Parathyroid adenoma (tissue), 2 donors: ENCODE measurements around the gene CAMK1G.

Experiments
- H2AFZ ChIP-seq: fragments of 300-600 bp; sonication (generic); one replicate; pipeline ENCODE4 v1.7.0; 2017; ENCODE audit warnings: antibody characterized with exemption, mild to moderate bottlenecking
- H3K27ac ChIP-seq: fragments of 300-600 bp; sonication (generic); one replicate; pipeline ENCODE4 v1.7.0; 2017
- H3K27me3 ChIP-seq: fragments of 300-600 bp; sonication (generic); one replicate; pipeline ENCODE4 v1.7.0; 2017; ENCODE audit warnings: low read length; ENCODE audit not compliant: control insufficient read depth, insufficient read depth
- H3K36me3 ChIP-seq: fragments of 300-600 bp; sonication (generic); one replicate; pipeline ENCODE4 v1.7.0; 2017; ENCODE audit warnings: low read length; ENCODE audit not compliant: control insufficient read depth, insufficient read depth
- H3K4me1 ChIP-seq: fragments of 300-600 bp; sonication (generic); one replicate; pipeline ENCODE4 v1.7.0; 2017; ENCODE audit warnings: control low read depth
- H3K4me2 ChIP-seq: fragments of 300-600 bp; sonication (generic); one replicate; pipeline ENCODE4 v1.7.0; 2017; ENCODE audit warnings: low read length
- H3K4me3 ChIP-seq: fragments of 300-600 bp; sonication (generic); one replicate; pipeline ENCODE4 v1.7.0; 2017; ENCODE audit warnings: low read depth, low read length
- H3K79me2 ChIP-seq: fragments of 300-600 bp; sonication (generic); one replicate; pipeline ENCODE4 v1.7.0; 2017; ENCODE audit warnings: control low read depth
- H3K9ac ChIP-seq: fragments of 300-600 bp; sonication (generic); one replicate; pipeline ENCODE4 v1.7.0; 2017; ENCODE audit warnings: mild to moderate bottlenecking
- H3K9me3 ChIP-seq: fragments of 300-600 bp; sonication (generic); one replicate; pipeline ENCODE4 v1.7.0; 2017; ENCODE audit warnings: low read length; ENCODE audit not compliant: control insufficient read depth
- CTCF ChIP-seq: fragments of 300-600 bp; sonication (generic); IDR thresholded peaks from one replicate; pipeline ENCODE4 v1.7.0; 2017; ENCODE audit warnings: antibody characterized with exemption, mild to moderate bottlenecking
- donor health status: primary hyperparathyroidism.

CAMK1G gene

GRCh38 chr1:209594440-209594839, 10.9 kb downstream of the CAMK1G start:
- H3K79me2 ChIP-seq, result no peaks in the 10 kb centered on the region
- H3K4me2 ChIP-seq, result no peak overlapping the region
- H3K9ac ChIP-seq, result no peak overlapping the region
- no peak overlapping the region for H3K4me3 ChIP-seq
- H2AFZ ChIP-seq, result no peak overlapping the region
- H3K27me3 ChIP-seq, result no peaks in the 10 kb centered on the region
- no peak overlapping the region for H3K27ac ChIP-seq
- H3K4me1 ChIP-seq, result no peaks in the 10 kb centered on the region
- no peak for TF ChIP-seq CTCF
- H3K36me3 ChIP-seq, result no peaks in the 10 kb centered on the region
- no peaks in the 10 kb centered on the region for H3K9me3 ChIP-seq

- Histone ChIP-seq H3K9me3 (no peaks in the 10 kb centered on the region), H3K4me1 (no peaks in the 10 kb centered on the region), H3K4me3 (no peak overlapping the region), H3K27ac (no peak overlapping the region), H3K27me3 (no peaks in the 10 kb centered on the region), H2AFZ (no peak overlapping the region), H3K9ac (no peak overlapping the region), H3K4me2 (no peak overlapping the region), H3K79me2 (no peaks in the 10 kb centered on the region), H3K36me3 (no peaks in the 10 kb centered on the region)
- TF ChIP-seq CTCF, result no peak
These were observed 11.5 kb downstream of the CAMK1G start for GRCh38 chr1:209595028-209595427.

GRCh38 chr1:209595599-209596285, 12.2 kb downstream of the CAMK1G start:
- Histone ChIP-seq H3K9me3 (no peaks in the 10 kb centered on the region), H3K4me3 (no peak overlapping the region), H3K4me1 (no peaks in the 10 kb centered on the region), H3K9ac (no peak overlapping the region), H3K79me2 (no peaks in the 10 kb centered on the region), H3K27me3 (no peaks in the 10 kb centered on the region), H2AFZ (no peak overlapping the region), H3K4me2 (no peak overlapping the region), H3K27ac (no peak overlapping the region), H3K36me3 (no peaks in the 10 kb centered on the region)
- no peak for TF ChIP-seq CTCF

GRCh38 chr1:209597499-209597898, 14.0 kb downstream of the CAMK1G start:
- no peak for TF ChIP-seq CTCF
- H3K27ac ChIP-seq, result no peak overlapping the region
- H3K36me3 ChIP-seq, result no peaks in the 10 kb centered on the region
- H3K27me3 ChIP-seq, result no peaks in the 10 kb centered on the region
- H2AFZ ChIP-seq, result no peak overlapping the region
- H3K4me2 ChIP-seq, result no peak overlapping the region
- no peaks in the 10 kb centered on the region for H3K9me3 ChIP-seq
- no peaks in the 10 kb centered on the region for H3K79me2 ChIP-seq
- H3K4me3 ChIP-seq, result no peak overlapping the region
- H3K9ac ChIP-seq, result no peak overlapping the region
- no peaks in the 10 kb centered on the region for H3K4me1 ChIP-seq

GRCh38 chr1:209598227-209598626, 14.7 kb downstream of the CAMK1G start:
- no peak for TF ChIP-seq CTCF
- no peaks in the 10 kb centered on the region for H3K27me3 ChIP-seq
- H3K9ac ChIP-seq, result no peak overlapping the region
- no peak overlapping the region for H2AFZ ChIP-seq
- no peaks in the 10 kb centered on the region for H3K4me1 ChIP-seq
- H3K9me3 ChIP-seq, result no peaks in the 10 kb centered on the region
- H3K4me3 ChIP-seq, result no peak overlapping the region
- H3K36me3 ChIP-seq, result no peaks in the 10 kb centered on the region
- no peak overlapping the region for H3K4me2 ChIP-seq
- H3K27ac ChIP-seq, result no peak overlapping the region
- no peaks in the 10 kb centered on the region for H3K79me2 ChIP-seq
